Measurements from ENCODE around the gene CYP4F8.
A peak's percentile ranks its signal among the peaks of the same experiment; 100 is the strongest.

The CYP4F8 gene

DNA sequence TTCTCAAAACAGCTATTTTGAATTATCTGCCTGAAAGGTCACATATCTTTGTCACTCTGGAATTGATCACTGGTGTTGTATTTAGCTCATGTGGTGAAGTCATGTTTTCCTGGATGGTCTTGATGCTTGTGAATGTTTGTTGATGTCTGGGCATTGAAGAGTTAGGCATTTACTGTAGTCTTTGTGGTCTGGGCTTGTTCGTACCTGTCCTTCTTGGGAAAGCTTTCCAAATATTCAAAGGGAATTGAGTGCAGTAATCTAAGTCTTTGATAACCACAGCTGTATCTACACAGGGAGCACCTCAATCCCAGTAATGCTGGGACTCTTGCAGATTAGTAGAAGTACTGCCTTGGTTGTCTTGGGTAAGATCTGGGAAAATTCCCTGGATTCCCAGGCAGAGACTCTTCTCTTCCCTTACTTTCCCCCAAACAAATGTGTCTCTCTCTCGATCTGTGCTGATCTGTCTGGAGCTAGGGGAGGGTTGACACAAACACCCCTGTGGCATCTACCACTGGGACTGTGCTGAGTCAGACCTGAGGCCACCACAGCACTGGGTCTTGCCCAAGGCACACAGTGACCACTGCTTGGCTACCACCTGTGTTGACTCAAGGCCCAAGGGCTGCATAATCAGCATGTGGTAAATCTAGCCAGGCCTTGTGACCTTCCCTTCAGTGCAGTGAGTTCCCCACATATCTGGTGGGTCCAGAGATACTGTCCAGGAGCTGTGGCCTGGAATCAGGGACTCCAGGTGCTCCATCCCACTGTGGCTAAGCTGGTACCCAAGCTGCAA, 20.2 kb downstream of the CYP4F8 start:
- TF ChIP-seq TAF1 (IDR thresholded peaks at IDR 0.05; ENCODE audit: low read depth), result no peak
- no peak for TF ChIP-seq EP300 (IDR thresholded peaks at IDR 0.05; ENCODE audit: borderline replicate concordance)
- TF ChIP-seq, protein P1, sequence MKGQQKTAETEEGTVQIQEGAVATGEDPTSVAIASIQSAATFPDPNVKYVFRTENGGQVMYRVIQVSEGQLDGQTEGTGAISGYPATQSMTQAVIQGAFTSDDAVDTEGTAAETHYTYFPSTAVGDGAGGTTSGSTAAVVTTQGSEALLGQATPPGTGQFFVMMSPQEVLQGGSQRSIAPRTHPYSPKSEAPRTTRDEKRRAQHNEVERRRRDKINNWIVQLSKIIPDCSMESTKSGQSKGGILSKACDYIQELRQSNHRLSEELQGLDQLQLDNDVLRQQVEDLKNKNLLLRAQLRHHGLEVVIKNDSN (IDR thresholded peaks at IDR 0.05), result no peak

DNA sequence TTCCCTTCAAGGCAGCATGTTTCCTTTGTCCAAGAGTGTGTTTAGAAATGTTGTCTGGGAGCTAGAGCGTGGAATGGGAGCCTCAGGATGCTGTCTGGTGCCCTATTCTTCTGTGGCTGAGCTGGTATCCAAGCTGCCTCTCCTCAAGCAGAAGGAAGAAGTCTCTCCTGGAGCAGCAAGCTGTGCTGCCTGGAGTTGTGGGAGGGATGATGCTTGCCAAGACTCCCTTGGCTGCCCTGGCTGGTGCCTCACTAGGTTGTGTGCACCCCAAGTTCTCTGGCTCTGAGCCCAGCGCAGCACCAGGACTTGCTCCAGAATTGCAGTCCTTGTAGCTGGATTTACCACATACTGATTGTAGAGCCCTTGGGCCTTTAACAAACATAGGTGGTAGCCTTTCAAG, 21.0 kb downstream of the CYP4F8 start:
- TF ChIP-seq, protein P2, sequence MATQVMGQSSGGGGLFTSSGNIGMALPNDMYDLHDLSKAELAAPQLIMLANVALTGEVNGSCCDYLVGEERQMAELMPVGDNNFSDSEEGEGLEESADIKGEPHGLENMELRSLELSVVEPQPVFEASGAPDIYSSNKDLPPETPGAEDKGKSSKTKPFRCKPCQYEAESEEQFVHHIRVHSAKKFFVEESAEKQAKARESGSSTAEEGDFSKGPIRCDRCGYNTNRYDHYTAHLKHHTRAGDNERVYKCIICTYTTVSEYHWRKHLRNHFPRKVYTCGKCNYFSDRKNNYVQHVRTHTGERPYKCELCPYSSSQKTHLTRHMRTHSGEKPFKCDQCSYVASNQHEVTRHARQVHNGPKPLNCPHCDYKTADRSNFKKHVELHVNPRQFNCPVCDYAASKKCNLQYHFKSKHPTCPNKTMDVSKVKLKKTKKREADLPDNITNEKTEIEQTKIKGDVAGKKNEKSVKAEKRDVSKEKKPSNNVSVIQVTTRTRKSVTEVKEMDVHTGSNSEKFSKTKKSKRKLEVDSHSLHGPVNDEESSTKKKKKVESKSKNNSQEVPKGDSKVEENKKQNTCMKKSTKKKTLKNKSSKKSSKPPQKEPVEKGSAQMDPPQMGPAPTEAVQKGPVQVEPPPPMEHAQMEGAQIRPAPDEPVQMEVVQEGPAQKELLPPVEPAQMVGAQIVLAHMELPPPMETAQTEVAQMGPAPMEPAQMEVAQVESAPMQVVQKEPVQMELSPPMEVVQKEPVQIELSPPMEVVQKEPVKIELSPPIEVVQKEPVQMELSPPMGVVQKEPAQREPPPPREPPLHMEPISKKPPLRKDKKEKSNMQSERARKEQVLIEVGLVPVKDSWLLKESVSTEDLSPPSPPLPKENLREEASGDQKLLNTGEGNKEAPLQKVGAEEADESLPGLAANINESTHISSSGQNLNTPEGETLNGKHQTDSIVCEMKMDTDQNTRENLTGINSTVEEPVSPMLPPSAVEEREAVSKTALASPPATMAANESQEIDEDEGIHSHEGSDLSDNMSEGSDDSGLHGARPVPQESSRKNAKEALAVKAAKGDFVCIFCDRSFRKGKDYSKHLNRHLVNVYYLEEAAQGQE (IDR thresholded peaks at IDR 0.05; ENCODE audit: low read depth), result no peak

DNA sequence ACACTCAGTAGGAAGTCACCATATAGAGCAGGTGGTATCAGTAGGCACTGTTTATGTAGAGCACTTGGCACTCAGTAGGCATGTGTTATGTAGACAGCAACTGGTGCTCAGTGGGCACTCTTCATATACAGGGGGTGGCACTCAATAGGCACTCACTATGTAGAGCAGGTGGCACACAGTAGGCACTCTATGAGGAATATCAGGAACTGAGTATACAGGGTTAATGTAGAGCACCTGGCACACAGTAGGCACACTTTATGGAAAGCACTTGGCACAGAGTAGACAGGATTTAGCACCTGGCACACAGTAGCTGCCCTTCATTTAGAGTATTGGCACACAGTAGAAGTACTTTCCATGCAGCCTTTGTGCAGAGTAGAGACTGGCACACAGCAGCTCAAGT, 24.6 kb downstream of the CYP4F8 start:
- TF ChIP-seq, protein P3, sequence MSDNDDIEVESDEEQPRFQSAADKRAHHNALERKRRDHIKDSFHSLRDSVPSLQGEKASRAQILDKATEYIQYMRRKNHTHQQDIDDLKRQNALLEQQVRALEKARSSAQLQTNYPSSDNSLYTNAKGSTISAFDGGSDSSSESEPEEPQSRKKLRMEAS (IDR thresholded peaks at IDR 0.05), result no peak
- TF ChIP-seq, protein P1 (IDR thresholded peaks at IDR 0.05), result no peak
- TF ChIP-seq YY1 (IDR thresholded peaks at IDR 0.05; ENCODE audit: low read depth), result no peak
- TF ChIP-seq TCF12 (IDR thresholded peaks at IDR 0.05; ENCODE audit: low read depth), result no peak

DNA sequence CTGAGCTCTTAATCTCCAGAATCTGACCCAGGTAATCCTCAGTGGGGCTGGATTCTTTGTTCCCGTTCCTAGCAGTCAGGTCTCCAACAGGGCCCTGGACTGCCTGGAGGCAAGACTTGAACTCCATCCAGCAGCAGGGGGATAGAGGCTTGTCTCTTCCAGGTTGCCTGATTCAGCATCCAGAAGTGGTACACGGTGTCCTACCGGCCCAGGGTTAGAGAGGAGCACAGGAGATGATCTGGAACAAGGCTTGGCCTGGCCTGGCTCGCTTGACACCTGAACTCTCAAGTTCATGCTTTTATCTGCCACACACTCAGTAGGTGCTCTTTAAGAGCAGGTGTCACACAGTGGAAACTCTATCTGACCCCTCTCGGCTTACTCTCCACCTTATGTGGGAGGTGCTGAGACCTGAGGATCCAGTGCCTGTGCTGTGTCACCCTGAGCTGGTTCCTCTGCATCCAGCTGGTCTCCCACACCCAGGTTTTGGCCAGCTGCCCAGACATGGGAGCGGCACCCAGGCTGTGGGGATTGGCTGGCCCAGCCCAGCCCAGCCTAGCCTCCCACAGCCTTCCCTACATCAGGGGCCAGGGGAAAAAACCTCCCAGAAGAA, 25.4 kb downstream of the CYP4F8 start, which contains the start of gene CYP4F3:
CYP4F3 (plus strand) TSS at position 604 of the 610 bp plus-strand sequence. CDS start 519 bp downstream, outside the sequence.
- TF ChIP-seq EGR1 (IDR thresholded peaks at IDR 0.05) (no peak), TEAD4 (IDR thresholded peaks at IDR 0.05) (no peak), FOXM1 (IDR thresholded peaks at IDR 0.05; ENCODE audit: borderline replicate concordance, low read depth) (no peak), CREB1 (IDR thresholded peaks at IDR 0.05; ENCODE audit: low read depth) (no peak), RAD21 (IDR thresholded peaks at IDR 0.05; ENCODE audit: low read depth) (no peak), TCF12 (IDR thresholded peaks at IDR 0.05; ENCODE audit: low read depth) (0 out of 2 replicates have a peak, but pooled peaks have one; percentile 17), TAF1 (IDR thresholded peaks at IDR 0.05; ENCODE audit: low read depth) (no peak), ZBTB7A (IDR thresholded peaks at IDR 0.05; ENCODE audit: low read depth) (no peak), CEBPB (IDR thresholded peaks at IDR 0.05) (no peak), NFIC (IDR thresholded peaks at IDR 0.05) (peak; percentile 80), EP300 (IDR thresholded peaks at IDR 0.05; ENCODE audit: borderline replicate concordance) (no peak)
- TF ChIP-seq, protein P1 (IDR thresholded peaks at IDR 0.05), result no peak
- TF ChIP-seq, protein P3 (IDR thresholded peaks at IDR 0.05), result no peak

DNA sequence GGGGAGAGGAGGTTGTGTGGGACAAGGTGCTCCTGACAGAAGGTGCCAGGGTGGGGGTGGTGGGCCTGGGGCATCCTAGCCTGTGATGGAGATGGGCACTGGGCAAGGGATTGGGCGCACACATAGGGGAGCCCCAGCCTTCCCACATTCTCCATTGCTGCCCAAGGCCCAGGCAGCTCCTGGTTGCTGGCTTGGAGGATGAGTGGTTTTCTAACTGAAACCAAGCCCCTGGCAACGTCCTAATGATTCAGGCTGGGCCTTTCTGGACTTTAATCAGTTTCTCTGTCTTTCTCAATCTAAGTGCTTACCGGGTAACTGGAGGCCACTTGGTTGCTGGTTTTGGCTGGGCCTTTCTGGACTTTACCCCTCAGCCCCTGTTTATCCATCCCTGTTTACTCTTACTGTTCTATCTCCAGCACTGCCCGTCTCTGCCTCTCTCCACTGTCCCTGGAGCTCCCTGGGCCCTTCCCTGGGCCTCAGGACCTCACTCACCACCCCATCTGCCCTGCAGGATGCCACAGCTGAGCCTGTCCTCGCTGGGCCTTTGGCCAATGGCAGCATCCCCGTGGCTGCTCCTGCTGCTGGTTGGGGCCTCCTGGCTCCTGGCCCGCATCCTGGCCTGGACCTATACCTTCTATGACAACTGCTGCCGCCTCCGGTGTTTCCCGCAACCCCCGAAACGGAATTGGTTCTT, 26.0 kb downstream of the CYP4F8 start:
- TF ChIP-seq TEAD4 (IDR thresholded peaks at IDR 0.05) (no peak), YY1 (IDR thresholded peaks at IDR 0.05; ENCODE audit: low read depth) (no peak), TAF1 (IDR thresholded peaks at IDR 0.05; ENCODE audit: low read depth) (no peak), EP300 (IDR thresholded peaks at IDR 0.05; ENCODE audit: borderline replicate concordance) (no peak), EGR1 (IDR thresholded peaks at IDR 0.05) (no peak), FOXM1 (IDR thresholded peaks at IDR 0.05; ENCODE audit: borderline replicate concordance, low read depth) (no peak), CEBPB (IDR thresholded peaks at IDR 0.05) (no peak), RAD21 (IDR thresholded peaks at IDR 0.05; ENCODE audit: low read depth) (no peak), TCF12 (IDR thresholded peaks at IDR 0.05; ENCODE audit: low read depth) (no peak), CREB1 (IDR thresholded peaks at IDR 0.05; ENCODE audit: low read depth) (no peak), ZBTB7A (IDR thresholded peaks at IDR 0.05; ENCODE audit: low read depth) (no peak)
- TF ChIP-seq, protein P3 (IDR thresholded peaks at IDR 0.05), result no peak
- TF ChIP-seq, protein P2 (IDR thresholded peaks at IDR 0.05; ENCODE audit: low read depth), result no peak
